K562 (cell line): ENCODE measurements around the gene SEC16A. TPM values are rescaled to one million over a fixed set of nuclear protein-coding genes. Genes with fewer than 3 reads are reported as not detected.

Source experiments
- ATAC-seq: fragments of 200-7000 bp; cut with Tn5 transposase; 3 replicates; pipeline ENCODE4 v1.9.1; 2020; ENCODE audit warnings: moderate library complexity
- BruUV-seq: library from RNA; stranded (reverse); fragments of 400-500 nt; replicated peaks from 2 replicates; lab custom pipeline; 2021; lab: Mats Ljungman, UMichigan
- CTCF ChIA-PET: fragments of 300-600 bp; formaldehyde crosslinking; extraction: SDS; loops from one replicate; lab custom pipeline; 2021; ENCODE audit warnings: low intra/inter-chr PET ratio; lab: Yijun Ruan, JAX
- POLR2A ChIA-PET: fragments of 300-600, 350-650 bp; sonication (Branson Sonifier 250); formaldehyde crosslinking; extraction: SDS; loops from one replicate; lab custom pipeline; 2021; ENCODE audit warnings: antibody characterized with exemption, inconsistent platforms; lab: Yijun Ruan, JAX
- DNase-seq, 4 experiments: peaks; one replicate each; pipeline versions ENCODE4 v3.0.0 to v3.0.0-alpha.2; 2011 to 2018; ENCODE audit warnings: low spot score in 3 of 4, mixed read lengths in 3 of 4; ENCODE audit errors: extremely low read depth in 1 of 4
- FAIRE-seq: peaks from 2 replicates; lab custom pipeline; 2011; peaks lifted over from hg19 to GRCh38; lab: Jason Lieb, UNC
- H2AFZ ChIP-seq: 2 replicates; pipeline ENCODE4 v1.6.0; 2011; ENCODE audit warnings: low read depth, low read length, control low read depth, inconsistent platforms
- H3K27ac ChIP-seq: fragments of 200-600 bp; 3 replicates; pipeline ENCODE4 v1.8.0; 2011; ENCODE audit warnings: low read depth, mild to moderate bottlenecking, control low read depth, inconsistent platforms, low read length, moderate library complexity, mixed read lengths; ENCODE audit errors: extremely low read depth
- H3K27me3 ChIP-seq, 2 experiments: fragments of 300-600 bp in 1 of 2; 2 replicates in 1 of 2; 3 replicates in 1 of 2; pipeline versions ENCODE4 v1.6.0 to v1.8.0; 2011; ENCODE audit warnings: inconsistent platforms in 2 of 2, low read length in 2 of 2, mild to moderate bottlenecking in 1 of 2, mixed read lengths in 1 of 2, moderate library complexity in 1 of 2; ENCODE audit not compliant: control insufficient read depth in 2 of 2, insufficient read depth in 2 of 2
- H3K36me3 ChIP-seq: fragments of 300-600 bp; 3 replicates; pipeline ENCODE4 v1.8.0; 2011; ENCODE audit warnings: mild to moderate bottlenecking, low read length, inconsistent platforms; ENCODE audit not compliant: control insufficient read depth, insufficient read depth
- H3K4me1 ChIP-seq, 2 experiments: fragments of 200-600 bp in 1 of 2; replicated peaks in 1 of 2; 2 replicates in 1 of 2; 3 replicates in 1 of 2; pipeline versions ENCODE4 v1.5.1 to v1.8.0; 2011; ENCODE audit warnings: inconsistent platforms in 2 of 2, low read length in 2 of 2, mild to moderate bottlenecking in 1 of 2, mixed read lengths in 1 of 2, moderate library complexity in 1 of 2; ENCODE audit not compliant: control insufficient read depth in 2 of 2, insufficient read depth in 2 of 2
- H3K4me2 ChIP-seq: 2 replicates; pipeline ENCODE4 v1.6.1; 2011; ENCODE audit warnings: low read length, control low read depth, inconsistent platforms, mixed read lengths; ENCODE audit not compliant: insufficient read depth
- H3K4me3 ChIP-seq: fragments of 200-600 bp; sonication (generic), shearing (Covaris generic); 2 replicates; pipeline ENCODE4 v1.5.1; 2016; ENCODE audit warnings: control low read depth, inconsistent platforms
- H3K79me2 ChIP-seq: fragments of 200-600 bp; 3 replicates; pipeline ENCODE4 v1.8.0; 2011; ENCODE audit warnings: low read length, inconsistent platforms; ENCODE audit not compliant: control insufficient read depth, insufficient read depth
- H3K9ac ChIP-seq, 2 experiments: 2 replicates each; pipeline versions ENCODE4 v1.6.0 to v1.6.1; 2011; ENCODE audit warnings: low read depth in 2 of 2, low read length in 2 of 2, control low read depth in 1 of 2, inconsistent platforms in 1 of 2, mild to moderate bottlenecking in 1 of 2, mixed read lengths in 1 of 2; ENCODE audit not compliant: insufficient read depth in 1 of 2
- H3K9me1 ChIP-seq: one replicate; pipeline ENCODE4 v1.6.0; 2011; ENCODE audit warnings: inconsistent platforms, mild to moderate bottlenecking, low read length, moderate library complexity; ENCODE audit not compliant: control insufficient read depth, insufficient read depth
- H3K9me3 ChIP-seq: replicated peaks from 2 replicates; pipeline ENCODE4 v1.5.1; 2011; ENCODE audit warnings: low read depth, low read length, inconsistent platforms; ENCODE audit not compliant: control insufficient read depth, insufficient read depth
- H4K20me1 ChIP-seq: replicated peaks from 2 replicates; pipeline ENCODE4 v1.6.1; 2011; ENCODE audit warnings: low read length, inconsistent platforms, mixed read lengths; ENCODE audit not compliant: control insufficient read depth, insufficient read depth
- CUX1 ChIP-seq: fragments of 200-800 bp; sonication (Bioruptor generic); IDR thresholded peaks from 2 replicates; pipeline ENCODE4 v1.6.1; 2016; ENCODE audit warnings: missing genetic modification characterization, missing compliant biosample characterization
- HNRNPL ChIP-seq: fragments of 200-400 bp; formaldehyde crosslinking; IDR thresholded peaks from 2 replicates; pipeline ENCODE4 v1.6.1; 2017; ENCODE audit warnings: low read depth, mild to moderate bottlenecking, low read length
- MAX ChIP-seq: sonication (generic); formaldehyde crosslinking; IDR thresholded peaks from 2 replicates; pipeline ENCODE4 v1.9.0; 2022; ENCODE audit warnings: mild to moderate bottlenecking, missing genetic modification reagents
- ZKSCAN8 ChIP-seq: fragments of 200-800 bp; sonication (Bioruptor generic); IDR thresholded peaks from 2 replicates; pipeline ENCODE4 v1.6.1; 2016; ENCODE audit warnings: missing genetic modification characterization, missing compliant biosample characterization
- WGBS: fragments of 100-300 bp; shearing (Covaris generic); methylation state at CpG from one replicate; pipeline ENCODE4 v1.1.6; 2016; ENCODE audit warnings: low coverage, mixed read lengths; ENCODE audit not compliant: insufficient coverage; ENCODE audit errors: missing lambda C conversion rate; 5-methylcytosine and 5-hydroxymethylcytosine counted together
- in situ Hi-C: fragments of 300-500 bp; cut with MboI; formaldehyde crosslinking; loops from 4 replicates; pipeline ENCODE4 v1.15.0; 2018; ENCODE audit warnings: inconsistent platforms, mixed read lengths
- intact Hi-C: fragments of 100-400 bp; cut with micrococcal nuclease; formaldehyde crosslinking; loops from 2 replicates; pipeline ENCODE4 v1.14.2; 2022
- polyA plus RNA-seq, 8 experiments: library from polyadenylated mRNA; depleted of rRNA in 4 of 8; stranded (reverse) in 5 of 8; unstranded in 3 of 8; fragments of >200 nt; fragmentation: Nextera tagmentation in 2 of 8; fragmentation: Illumina TruSeq in 1 of 8; extraction: Ambion mirVana in 2 of 8; extraction: Trizol in 1 of 8; gene quantifications; 2 replicates each; pipeline versions ENCODE4 v1.2.1 to v1.2.3, GENCODE V29; 2011 to 2014; ENCODE audit warnings: inconsistent platforms in 1 of 8, missing spikeins in 1 of 8
- total RNA-seq, 7 experiments: library from RNA; depleted of rRNA in 6 of 7; stranded (reverse); fragments of >200 nt in 6 of 7; fragmentation: Illumina TruSeq in 2 of 7; extraction: Trizol in 2 of 7; gene quantifications; 2 replicates each; pipeline versions ENCODE4 v1.2.1 to v1.2.3, GENCODE V29; 2011 to 2021; ENCODE audit warnings: low replicate concordance in 1 of 7

The SEC16A gene
- total and polyA plus RNA-seq, 9 of the 15 experiments (the other 6 are each of a cell fraction or from before 2014, with no cell fraction given) = 8.3 to 62.8 (median 14.0) TPM

- no peak for TF ChIP-seq CUX1 (CRISPR knock-in tag)
- TF ChIP-seq, all 486 proteins: peak for 0
These were observed 15.3 kb upstream of the SEC16A start (continued) for GRCh38 chr9:136497916-136498695.

GRCh38 chr9:136496801-136497620, 14.2 kb upstream of the SEC16A start:
- WGBS = 94% methylated on average over 36 of the region's 56 CpGs
- CTCF ChIA-PET = no interaction called here
- Histone ChIP-seq H3K27me3 (no peaks in the 10 kb centered on the region), H3K36me3 (peaks cover 60% of the 10 kb centered on the region; the same call in 1 of the 3 replicates), H3K27ac (no peak overlapping the region), H3K9me1 (no peaks in the 10 kb centered on the region), H2AFZ (no peak overlapping the region), H3K79me2 (no peaks in the 10 kb centered on the region), H3K4me1 (peaks cover 0 to 36% of the 10 kb centered on the region in 2 experiments; a peak in 2 of 5 replicates), H3K4me3 (no peak overlapping the region), H4K20me1 (no peaks in the 10 kb centered on the region), H3K9me3 (no peaks in the 10 kb centered on the region), H3K9ac (no peak overlapping the region), H3K4me2 (no peak overlapping the region)
- no peak for DNase-seq
- no TSS peak for BruUV-seq
- POLR2A ChIA-PET = interaction anchor here (0.6 kb wide), 1 partner anchor 599 kb away, joined by 3 read pairs; no protein-coding TSS in a partner anchor
- no peak for FAIRE-seq
- TF ChIP-seq ZKSCAN8 (CRISPR knock-in tag) = no peak
- TF ChIP-seq HNRNPL = peak; percentile 72; the same call in 1 of the 2 replicates
- TF ChIP-seq MAX = 0 out of 2 replicates have a peak, but pooled peaks have one; percentile 12
- intact Hi-C loops = no loop called here
- no peak for ATAC-seq
- in situ Hi-C loops = no loop called here
